HEK293 (cell line): ENCODE measurements around the gene WDR82.
"Not testable (repeated sequence)": the region's sequence is repeated elsewhere in the genome, so short reads cannot be mapped to it uniquely, and the experiment has no call there.

Source experiments
- CTCF ChIA-PET: fragments of 350-600 bp; formaldehyde crosslinking; extraction: SDS; loops from one replicate; lab custom pipeline; 2021; ENCODE audit warnings: antibody characterized with exemption; lab: Yijun Ruan, JAX
- POLR2A ChIA-PET: fragments of 300-600 bp; formaldehyde crosslinking; extraction: SDS; loops from one replicate; lab custom pipeline; 2020; ENCODE audit warnings: antibody characterized with exemption, inconsistent platforms; lab: Yijun Ruan, JAX
- H3K27ac ChIP-seq: fragments of 200-500 bp; sonication (Bioruptor generic); 2 replicates; pipeline ENCODE4 v1.5.1; 2014; ENCODE audit warnings: low read depth, low read length, control low read depth, inconsistent platforms; ENCODE audit errors: extremely low read depth
- H3K36me3 ChIP-seq, 2 experiments: fragments of 200-500 bp in 1 of 2; sonication (Bioruptor generic) in 1 of 2; 1 replicate in 1 of 2; 2 replicates in 1 of 2; pipeline ENCODE4 v1.5.1; 2014 to 2017; ENCODE audit warnings: inconsistent platforms in 2 of 2, low read length in 2 of 2; ENCODE audit not compliant: control insufficient read depth in 2 of 2, insufficient read depth in 1 of 2
- H3K4me1 ChIP-seq: fragments of 200-500 bp; sonication (Bioruptor generic); 2 replicates; pipeline ENCODE4 v1.5.1; 2014; ENCODE audit warnings: mild to moderate bottlenecking, low read length, inconsistent platforms; ENCODE audit not compliant: control insufficient read depth, insufficient read depth
- H3K4me3 ChIP-seq: 2 replicates; pipeline ENCODE4 v1.5.1; 2011; ENCODE audit warnings: low read depth, mild to moderate bottlenecking, control low read depth, low read length, moderate library complexity
- H3K9me3 ChIP-seq: fragments of 200-500 bp; sonication (Bioruptor generic); 2 replicates; pipeline ENCODE4 v1.5.1; 2014; ENCODE audit warnings: low read depth, low read length, inconsistent platforms; ENCODE audit not compliant: control insufficient read depth, insufficient read depth
- BCL11A ChIP-seq: fragments of 450-650 bp; formaldehyde crosslinking; IDR thresholded peaks from 2 replicates; pipeline ENCODE4 v1.5.1; 2016; ENCODE audit warnings: low read depth, missing biosample characterization, missing genetic modification characterization
- HOXC10 ChIP-seq: sonication (generic); formaldehyde crosslinking; IDR thresholded peaks from 2 replicates; pipeline ENCODE4 v1.8.1; 2023; ENCODE audit warnings: mild to moderate bottlenecking, missing genetic modification reagents
- SALL2 ChIP-seq: fragments of 450-650 bp; formaldehyde crosslinking; IDR thresholded peaks from 2 replicates; pipeline ENCODE4 v1.5.0; 2017; ENCODE audit warnings: missing biosample characterization, mild to moderate bottlenecking, missing genetic modification characterization, borderline replicate concordance
- ZFP41 ChIP-seq: fragments of 450-650 bp; formaldehyde crosslinking; IDR thresholded peaks from 2 replicates; pipeline ENCODE4 v1.5.1; 2016; ENCODE audit warnings: missing biosample characterization, missing genetic modification characterization, borderline replicate concordance
- ZFP69B ChIP-seq: fragments of 450-650 bp; formaldehyde crosslinking; IDR thresholded peaks from 2 replicates; pipeline ENCODE4 v1.5.1; 2016; ENCODE audit warnings: missing biosample characterization, missing genetic modification characterization
- ZNF133 ChIP-seq: fragments of 450-650 bp; formaldehyde crosslinking; IDR thresholded peaks from 2 replicates; pipeline ENCODE4 v1.5.1; 2016; ENCODE audit warnings: missing biosample characterization, missing genetic modification characterization
- ZNF211 ChIP-seq: fragments of 450-650 bp; formaldehyde crosslinking; IDR thresholded peaks from 2 replicates; pipeline ENCODE4 v1.5.1; 2016; ENCODE audit warnings: low read depth, missing biosample characterization, missing genetic modification characterization
- ZNF26 ChIP-seq: fragments of 450-650 bp; formaldehyde crosslinking; IDR thresholded peaks from 2 replicates; pipeline ENCODE4 v1.5.1; 2016; ENCODE audit warnings: missing biosample characterization, missing genetic modification characterization
- ZNF394 ChIP-seq: fragments of 450-650 bp; formaldehyde crosslinking; IDR thresholded peaks from 2 replicates; pipeline ENCODE4 v1.5.1; 2016; ENCODE audit warnings: missing biosample characterization, missing genetic modification characterization, mild to moderate bottlenecking, moderate library complexity, borderline replicate concordance
- ZNF488 ChIP-seq: fragments of 450-650 bp; formaldehyde crosslinking; IDR thresholded peaks from 2 replicates; pipeline ENCODE4 v1.5.1; 2016; ENCODE audit warnings: missing biosample characterization, missing genetic modification characterization
- ZNF555 ChIP-seq: fragments of 450-650 bp; formaldehyde crosslinking; conservative IDR thresholded peaks from 2 replicates; pipeline ENCODE4 v1.5.1; 2017; ENCODE audit warnings: missing biosample characterization, mild to moderate bottlenecking, missing genetic modification characterization, inconsistent platforms
- ZNF629 ChIP-seq: fragments of 450-650 bp; formaldehyde crosslinking; IDR thresholded peaks from 2 replicates; pipeline ENCODE4 v1.5.1; 2017; ENCODE audit warnings: missing biosample characterization, missing genetic modification characterization
- TF ChIP-seq, protein P1 (sequence below): fragments of 450-650 bp; formaldehyde crosslinking; IDR thresholded peaks from 2 replicates; pipeline ENCODE4 v1.5.1; 2016; ENCODE audit warnings: missing biosample characterization, missing genetic modification characterization

The WDR82 gene

DNA sequence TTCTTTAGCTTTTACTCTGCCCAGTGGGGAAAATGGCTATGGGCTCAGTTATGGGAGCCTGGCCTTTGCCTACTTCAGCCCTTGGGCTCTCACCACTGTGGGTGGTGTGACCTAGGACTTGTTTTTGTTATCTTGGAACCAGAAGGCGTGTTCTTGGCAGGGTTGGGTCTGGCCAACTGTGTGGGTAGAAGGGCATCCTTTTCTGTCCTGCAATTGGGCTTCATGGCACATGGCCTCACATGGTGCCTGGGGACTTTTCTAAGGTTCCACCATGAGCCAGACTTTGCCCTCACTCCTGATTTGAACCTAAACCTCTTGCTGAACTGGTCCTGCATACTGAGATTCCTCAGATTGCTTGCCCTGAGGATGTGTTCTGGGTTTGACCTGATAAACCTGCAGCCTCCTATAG lies 10.9 kb upstream of the WDR82 start (continued):
- TF ChIP-seq, protein P1, sequence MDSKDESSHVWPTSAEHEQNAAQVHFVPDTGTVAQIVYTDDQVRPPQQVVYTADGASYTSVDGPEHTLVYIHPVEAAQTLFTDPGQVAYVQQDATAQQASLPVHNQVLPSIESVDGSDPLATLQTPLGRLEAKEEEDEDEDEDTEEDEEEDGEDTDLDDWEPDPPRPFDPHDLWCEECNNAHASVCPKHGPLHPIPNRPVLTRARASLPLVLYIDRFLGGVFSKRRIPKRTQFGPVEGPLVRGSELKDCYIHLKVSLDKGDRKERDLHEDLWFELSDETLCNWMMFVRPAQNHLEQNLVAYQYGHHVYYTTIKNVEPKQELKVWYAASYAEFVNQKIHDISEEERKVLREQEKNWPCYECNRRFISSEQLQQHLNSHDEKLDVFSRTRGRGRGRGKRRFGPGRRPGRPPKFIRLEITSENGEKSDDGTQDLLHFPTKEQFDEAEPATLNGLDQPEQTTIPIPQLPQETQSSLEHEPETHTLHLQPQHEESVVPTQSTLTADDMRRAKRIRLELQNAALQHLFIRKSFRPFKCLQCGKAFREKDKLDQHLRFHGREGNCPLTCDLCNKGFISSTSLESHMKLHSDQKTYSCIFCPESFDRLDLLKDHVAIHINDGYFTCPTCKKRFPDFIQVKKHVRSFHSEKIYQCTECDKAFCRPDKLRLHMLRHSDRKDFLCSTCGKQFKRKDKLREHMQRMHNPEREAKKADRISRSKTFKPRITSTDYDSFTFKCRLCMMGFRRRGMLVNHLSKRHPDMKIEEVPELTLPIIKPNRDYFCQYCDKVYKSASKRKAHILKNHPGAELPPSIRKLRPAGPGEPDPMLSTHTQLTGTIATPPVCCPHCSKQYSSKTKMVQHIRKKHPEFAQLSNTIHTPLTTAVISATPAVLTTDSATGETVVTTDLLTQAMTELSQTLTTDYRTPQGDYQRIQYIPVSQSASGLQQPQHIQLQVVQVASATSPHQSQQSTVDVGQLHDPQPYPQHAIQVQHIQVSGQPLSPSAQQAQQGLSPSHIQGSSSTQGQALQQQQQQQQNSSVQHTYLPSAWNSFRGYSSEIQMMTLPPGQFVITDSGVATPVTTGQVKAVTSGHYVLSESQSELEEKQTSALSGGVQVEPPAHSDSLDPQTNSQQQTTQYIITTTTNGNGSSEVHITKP (tag by site-specific recombination), result no peak

- ChIA-PET POLR2A (interaction anchor here (2.7 kb wide), 1 partner anchor 10 kb away, joined by 23 read pairs; the partner anchor contains the start of gene WDR82), CTCF (interaction anchor here (0.7 to 1.5 kb wide), 5 partner anchors 9 to 68 kb away, joined by 3 to 11 read pairs (median 4); no protein-coding TSS in a partner anchor)
- no peaks in the 10 kb centered on the region for H3K4me1 ChIP-seq
- no peak overlapping the region for H3K27ac ChIP-seq
- peak overlapping the region; percentile 100 for H3K4me3 ChIP-seq
- TF ChIP-seq ZNF133 (tag by site-specific recombination) (no peak), ZNF629 (no peak), ZFP69B (no peak), SALL2 (tag by site-specific recombination) (no peak), ZNF211 (no peak), ZNF488 (tag by site-specific recombination) (no peak), ZNF26 (tag by site-specific recombination) (no peak), ZNF555 (tag by site-specific recombination) (no peak), BCL11A (tag by site-specific recombination) (no peak)
- H3K9me3 ChIP-seq, result no peaks in the 10 kb centered on the region
- H3K36me3 ChIP-seq, result peaks cover 0 to 22% of the 10 kb centered on the region in 2 experiments; a peak in 1 of 3 replicates
Observed at GRCh38 chr3:52288674-52289073, 10.2 kb upstream of the WDR82 start.

DNA sequence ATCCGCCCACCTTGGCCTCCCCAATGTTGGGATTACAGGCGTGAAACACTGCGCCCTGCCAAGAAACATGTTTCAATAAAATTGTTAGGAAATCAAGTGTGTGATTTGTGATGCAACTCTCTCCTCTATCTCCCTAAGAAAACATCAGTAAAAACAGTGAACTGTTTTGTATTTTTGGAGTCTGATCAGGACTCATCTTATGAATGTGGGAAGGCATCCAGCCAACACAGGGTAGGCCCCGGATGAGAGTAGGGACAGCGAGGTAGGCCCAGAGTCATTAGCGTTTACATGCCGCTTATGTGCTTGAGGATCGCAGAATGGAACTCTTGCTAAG lies 8.3 kb upstream of the WDR82 start:
- Histone ChIP-seq H3K4me1 (no peaks in the 10 kb centered on the region), H3K36me3 (peaks cover 0 to 11% of the 10 kb centered on the region in 2 experiments; a peak in 1 of 3 replicates), H3K4me3 (peak overlapping the region; percentile 100), H3K27ac (peak overlapping the region; percentile 96), H3K9me3 (no peaks in the 10 kb centered on the region)
- TF ChIP-seq HOXC10 (no peak), ZNF488 (tag by site-specific recombination) (no peak), ZNF394 (no peak), ZFP41 (tag by site-specific recombination) (no peak)
- POLR2A ChIA-PET, result interaction anchor here (2.7 kb wide), 1 partner anchor 9 kb away, joined by 23 read pairs; the partner anchor contains the start of gene WDR82
- CTCF ChIA-PET, result interaction anchor here (0.8 kb wide), 1 partner anchor 9 kb away, joined by 3 read pairs; the partner anchor contains the start of gene WDR82

DNA sequence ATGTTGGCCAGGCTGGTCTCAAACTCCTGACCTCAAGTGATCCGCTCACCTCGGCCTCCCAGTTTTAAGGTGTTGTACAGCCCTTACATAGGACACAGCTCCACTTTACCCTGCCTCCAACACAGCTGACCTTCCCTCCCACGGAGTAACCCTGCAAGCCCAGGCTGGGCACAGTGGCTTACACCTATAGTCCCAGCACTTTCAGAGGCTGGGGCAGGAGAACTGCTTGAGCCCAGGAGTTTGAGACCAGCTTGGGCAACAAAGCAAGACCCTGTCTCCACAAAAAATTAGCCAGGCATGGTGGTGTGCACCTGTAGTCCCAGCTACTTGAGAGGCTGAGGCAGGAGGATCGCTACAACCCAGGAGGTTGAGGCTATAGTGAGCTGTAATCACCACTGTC lies 5.6 kb upstream of the WDR82 start:
- H3K27ac ChIP-seq, H3K4me3 ChIP-seq, POLR2A ChIA-PET, H3K36me3 ChIP-seq, H3K4me1 ChIP-seq, H3K9me3 ChIP-seq: not testable (repeated sequence)
- CTCF ChIA-PET, result interaction anchor here (1.1 to 1.8 kb wide), 2 partner anchors 46 to 53 kb away, joined by 3 to 5 read pairs; partner anchors contain the start of gene TWF2
